NB4 (cell line): ENCODE data around the gene HCK.

Experiments
- CTCF ChIP-seq: IDR thresholded peaks from one replicate; pipeline ENCODE4 v1.5.1; 2012; ENCODE audit warnings: low read depth, low read length
- MAX ChIP-seq: IDR thresholded peaks from 2 replicates; pipeline ENCODE4 v1.6.1; 2011; ENCODE audit warnings: low read depth, low read length
- MYC ChIP-seq: IDR thresholded peaks from 2 replicates; pipeline ENCODE4 v1.6.1; 2011; ENCODE audit warnings: low read depth, low read length
- POLR2A ChIP-seq: IDR thresholded peaks from 2 replicates; pipeline ENCODE4 v1.6.1; 2011; ENCODE audit warnings: mild to moderate bottlenecking; ENCODE audit not compliant: insufficient read length; ENCODE audit errors: extremely low read depth

- TF ChIP-seq CTCF: no peak
- TF ChIP-seq MYC: no peak
- TF ChIP-seq POLR2A: no peak
- no peak for TF ChIP-seq MAX
Measured at GRCh38 chr20:32004963-32005362, 47.1 kb upstream of the HCK start.
